Astrocyte of the spinal cord (primary cell): ENCODE data around the gene ZNF582.
A peak's percentile ranks its signal among the peaks of the same experiment; 100 is the strongest.

Experiments
- DNase-seq: peaks from one replicate; pipeline ENCODE4 v3.0.0; 2011; ENCODE audit warnings: low read depth, low spot score
- H3K4me3 ChIP-seq: 2 replicates; pipeline ENCODE4 v1.5.1; 2011; ENCODE audit warnings: low read depth, mild to moderate bottlenecking, low read length, moderate library complexity
- in situ Hi-C: cut with HindIII; loops from 2 replicates; pipeline ENCODE4 v1.10.0; 2017; ENCODE audit warnings: low sequenced_read_pairs
- TF ChIP-seq, protein P1 (sequence below): IDR thresholded peaks from 2 replicates; pipeline ENCODE4 v1.5.1; 2012; ENCODE audit warnings: low read depth, mild to moderate bottlenecking, low read length, inconsistent platforms

ZNF582 gene

DNA sequence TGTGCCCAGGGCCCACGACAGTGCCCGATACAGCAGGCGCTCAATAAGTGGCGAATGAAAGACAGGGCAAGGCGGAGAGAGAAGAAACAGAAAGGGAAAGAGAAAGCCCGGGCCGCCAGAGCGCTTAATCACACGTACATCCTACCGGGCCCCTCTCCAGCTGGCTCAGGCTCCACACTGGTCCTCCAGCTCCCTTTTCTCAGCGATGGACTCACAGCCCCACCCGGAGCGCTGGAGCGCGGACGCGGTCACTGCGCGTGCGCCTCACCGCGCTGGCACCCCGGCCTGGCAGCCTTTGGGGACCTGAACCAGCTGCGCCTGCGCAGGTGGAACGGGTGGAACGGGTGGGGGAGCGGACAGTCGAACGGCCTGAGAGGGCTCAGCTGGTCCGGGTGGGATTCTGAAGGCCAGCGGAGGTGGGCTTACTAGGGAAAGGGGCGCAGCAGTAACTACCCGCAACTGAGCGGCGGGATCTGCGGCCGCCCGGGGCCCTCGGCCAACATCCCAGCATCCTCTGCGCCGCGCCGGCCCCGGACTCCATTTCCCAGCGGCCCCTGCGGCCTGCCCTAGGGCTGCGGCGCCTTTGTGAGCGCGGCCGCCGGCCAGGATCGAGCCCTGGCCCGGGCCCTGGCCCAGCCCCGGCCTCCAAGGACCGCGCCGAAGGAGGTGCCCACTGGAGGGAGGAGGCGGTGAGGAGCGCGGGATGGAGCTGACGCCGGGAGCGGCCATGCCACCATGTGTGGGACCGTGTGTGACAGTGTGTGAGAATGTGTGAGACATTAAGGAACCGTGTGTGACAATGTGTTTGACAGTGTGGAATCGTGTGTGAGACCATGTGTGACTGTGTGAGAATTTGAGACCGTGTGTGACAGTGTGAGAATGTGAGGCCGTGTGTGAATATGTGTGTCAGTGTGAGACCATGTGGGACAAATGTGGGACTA is 10.7 kb upstream of the ZNF582 start, which contains the start of gene ZNF583:
Gene ZNF583, plus strand, starts transcription at position 569 of the 941 bp plus-strand sequence. CDS start 2,783 bp downstream, outside the sequence.
- in situ Hi-C loops = no loop called here
- TF ChIP-seq, protein P1, sequence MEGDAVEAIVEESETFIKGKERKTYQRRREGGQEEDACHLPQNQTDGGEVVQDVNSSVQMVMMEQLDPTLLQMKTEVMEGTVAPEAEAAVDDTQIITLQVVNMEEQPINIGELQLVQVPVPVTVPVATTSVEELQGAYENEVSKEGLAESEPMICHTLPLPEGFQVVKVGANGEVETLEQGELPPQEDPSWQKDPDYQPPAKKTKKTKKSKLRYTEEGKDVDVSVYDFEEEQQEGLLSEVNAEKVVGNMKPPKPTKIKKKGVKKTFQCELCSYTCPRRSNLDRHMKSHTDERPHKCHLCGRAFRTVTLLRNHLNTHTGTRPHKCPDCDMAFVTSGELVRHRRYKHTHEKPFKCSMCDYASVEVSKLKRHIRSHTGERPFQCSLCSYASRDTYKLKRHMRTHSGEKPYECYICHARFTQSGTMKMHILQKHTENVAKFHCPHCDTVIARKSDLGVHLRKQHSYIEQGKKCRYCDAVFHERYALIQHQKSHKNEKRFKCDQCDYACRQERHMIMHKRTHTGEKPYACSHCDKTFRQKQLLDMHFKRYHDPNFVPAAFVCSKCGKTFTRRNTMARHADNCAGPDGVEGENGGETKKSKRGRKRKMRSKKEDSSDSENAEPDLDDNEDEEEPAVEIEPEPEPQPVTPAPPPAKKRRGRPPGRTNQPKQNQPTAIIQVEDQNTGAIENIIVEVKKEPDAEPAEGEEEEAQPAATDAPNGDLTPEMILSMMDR = no peak
- peak within 1 kb of the TSS; percentile 92 for H3K4me3 ChIP-seq
- peak; percentile 98 for DNase-seq

GRCh38 chr19:56403261-56403660 is 9.9 kb upstream of the ZNF582 start:
- TF ChIP-seq, protein P1 = no peak
- in situ Hi-C loops = no loop called here
- DNase-seq = no peak
- H3K4me3 ChIP-seq = peak overlapping the region; percentile 92

- TF ChIP-seq, protein P1 = no peak
- H3K4me3 ChIP-seq = no peak overlapping the region
- in situ Hi-C loops = no loop called here
- no peak for DNase-seq
Observed at GRCh38 chr19:56400485-56400884, 7.2 kb upstream of the ZNF582 start.

DNA sequence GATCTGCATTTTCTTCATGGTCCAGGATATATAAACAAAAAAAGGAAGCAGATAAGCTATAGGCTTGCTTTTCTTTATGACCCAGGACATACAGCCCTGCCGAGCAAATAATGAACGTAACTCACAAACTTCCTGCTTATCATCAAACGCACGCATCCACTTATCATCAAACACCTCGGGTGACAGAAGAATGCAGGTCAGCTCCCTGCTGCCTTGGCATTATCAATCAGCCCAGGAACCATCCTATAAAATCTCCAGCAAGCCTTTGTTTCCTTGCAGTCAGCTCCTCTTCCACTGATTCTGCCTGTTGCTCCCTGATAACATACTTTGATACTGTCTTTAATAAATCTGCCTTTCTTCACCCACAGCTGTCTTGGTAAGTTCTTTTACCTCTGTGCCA is 5.5 kb upstream of the ZNF582 start:
- TF ChIP-seq, protein P1 = no peak
- no peak overlapping the region for H3K4me3 ChIP-seq
- no peak for DNase-seq
- in situ Hi-C loops = no loop called here

DNA sequence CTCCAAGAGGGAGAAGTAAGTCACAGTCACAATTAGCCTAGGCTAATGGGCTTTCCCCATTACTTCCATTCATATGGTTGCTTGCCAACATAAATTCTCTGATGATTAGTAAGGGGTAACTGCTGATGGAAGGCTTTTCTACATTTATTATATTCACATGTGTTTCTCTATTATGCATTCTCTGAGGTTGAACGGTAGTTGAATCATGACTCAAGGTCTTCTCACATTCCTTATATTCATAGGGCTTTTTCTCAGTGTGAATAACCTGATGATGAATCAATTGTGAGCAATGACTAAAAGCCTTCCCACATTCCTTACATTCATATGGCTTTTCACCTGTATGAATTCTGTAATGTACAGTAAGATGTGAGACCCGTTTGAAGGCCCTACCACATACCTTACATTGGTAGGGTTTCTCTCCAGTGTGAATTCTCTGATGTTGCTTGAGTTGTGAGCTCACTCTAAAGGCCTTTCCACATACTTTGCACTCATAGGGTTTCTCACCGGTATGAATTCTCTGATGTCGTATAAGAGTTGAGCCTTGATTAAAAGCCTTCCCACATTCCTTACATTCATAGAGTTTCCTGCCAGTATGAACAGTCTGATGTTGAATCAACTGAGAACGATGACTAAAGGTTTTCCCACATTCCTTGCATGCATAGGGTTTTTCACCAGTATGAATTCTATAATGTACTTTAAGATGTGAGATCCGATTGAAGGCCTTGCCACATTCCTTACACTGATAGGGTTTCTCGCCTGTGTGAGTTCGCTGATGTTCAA is 9.3 kb downstream of the ZNF582 start:
- TF ChIP-seq, protein P1 = no peak
- in situ Hi-C loops = no loop called here
- no peak overlapping the region for H3K4me3 ChIP-seq
- no peak for DNase-seq

DNA sequence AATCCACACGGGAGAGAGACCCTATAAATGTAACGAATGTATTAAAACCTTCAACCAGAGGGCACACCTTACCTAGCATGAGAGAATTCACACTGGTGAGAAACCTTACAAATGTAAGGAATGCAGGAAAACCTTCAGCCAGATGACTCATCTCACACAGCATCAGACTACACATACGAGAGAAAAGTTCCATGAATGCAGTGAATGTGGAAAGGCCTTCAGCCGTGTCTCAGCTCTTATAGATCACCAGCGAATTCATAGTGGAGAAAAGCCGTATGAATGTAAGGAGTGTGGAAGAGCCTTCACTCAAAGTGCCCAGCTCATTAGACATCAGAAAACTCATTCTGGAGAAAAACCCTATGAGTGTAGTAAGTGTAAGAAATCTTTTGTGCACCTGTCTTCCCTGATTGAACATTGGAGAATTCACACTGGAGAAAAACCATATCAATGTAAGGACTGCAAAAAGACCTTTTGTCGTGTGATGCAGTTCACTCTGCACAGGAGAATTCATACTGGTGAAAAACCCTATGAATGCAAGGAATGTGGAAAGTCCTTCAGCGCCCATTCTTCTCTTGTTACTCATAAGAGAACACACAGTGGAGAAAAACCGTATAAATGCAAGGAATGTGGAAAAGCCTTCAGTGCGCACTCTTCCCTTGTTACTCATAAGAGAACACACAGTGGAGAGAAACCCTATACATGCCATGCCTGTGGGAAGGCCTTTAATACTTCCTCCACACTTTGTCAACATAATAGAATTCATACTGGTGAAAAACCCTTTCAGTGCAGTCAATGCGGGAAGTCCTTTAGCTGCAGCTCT is 16.0 kb downstream of the ZNF582 start:
- no peak for DNase-seq
- in situ Hi-C loops = no loop called here
- no peak overlapping the region for H3K4me3 ChIP-seq
- TF ChIP-seq, protein P1 = no peak
